CD14-positive monocyte (primary cell): Measurements from ENCODE around the gene SMARCE1. TPM values are rescaled to one million over a fixed set of nuclear protein-coding genes. Genes with fewer than 3 reads are reported as not detected.
A peak's percentile ranks its signal among the peaks of the same experiment; 100 is the strongest.

Experiments
- DNase-seq, 3 donors: peaks; one replicate each; pipeline ENCODE4 v3.0.0-alpha.2; 2011 to 2022
- H2AFZ ChIP-seq: 2 replicates; pipeline ENCODE4 v1.6.0; 2012; ENCODE audit warnings: mild to moderate bottlenecking, low read depth, low read length, inconsistent platforms; ENCODE audit not compliant: insufficient read depth, poor library complexity, severe bottlenecking
- H3K27ac ChIP-seq, 2 donors: 1 replicate in 1 of 2; 2 replicates in 1 of 2; pipeline ENCODE4 v1.5.1; 2012 to 2013; ENCODE audit warnings: low read length in 2 of 2, control low read depth in 1 of 2, inconsistent platforms in 1 of 2, low read depth in 1 of 2, mild to moderate bottlenecking in 1 of 2
- H3K27me3 ChIP-seq, 2 donors: one replicate each; pipeline versions ENCODE4 v1.6.0 to v1.6.1; 2011 to 2013; ENCODE audit warnings: low read length in 2 of 2; ENCODE audit not compliant: control insufficient read depth in 2 of 2, insufficient read depth in 2 of 2
- H3K36me3 ChIP-seq, 2 donors: replicated peaks in 1 of 2; 1 replicate in 1 of 2; 2 replicates in 1 of 2; pipeline versions ENCODE4 v1.5.1 to v1.6.1; 2012 to 2013; ENCODE audit warnings: low read length in 2 of 2, control low read depth in 1 of 2, inconsistent platforms in 1 of 2, mild to moderate bottlenecking in 1 of 2; ENCODE audit not compliant: insufficient read depth in 2 of 2, control insufficient read depth in 1 of 2
- H3K4me1 ChIP-seq, 2 donors: 1 replicate in 1 of 2; 2 replicates in 1 of 2; pipeline versions ENCODE4 v1.5.1 to v1.6.1; 2012 to 2013; ENCODE audit warnings: low read length in 2 of 2, control low read depth in 1 of 2, inconsistent platforms in 1 of 2, mild to moderate bottlenecking in 1 of 2, moderate library complexity in 1 of 2; ENCODE audit not compliant: insufficient read depth in 2 of 2, control insufficient read depth in 1 of 2
- H3K4me2 ChIP-seq: replicated peaks from 2 replicates; pipeline ENCODE3; 2012; ENCODE audit warnings: low read length, moderate library complexity, mild to moderate bottlenecking; ENCODE audit not compliant: poor library complexity, severe bottlenecking; ENCODE audit errors: extremely low read depth
- H3K4me3 ChIP-seq, 3 experiments: fragments of 200-600 bp in 1 of 3; sonication (generic) in 1 of 3; replicated peaks in 1 of 3; 1 replicate in 2 of 3; 2 replicates in 1 of 3; pipeline ENCODE4 v1.5.1; 2011 to 2013; ENCODE audit warnings: low read length in 3 of 3, mild to moderate bottlenecking in 3 of 3, control low read depth in 2 of 3, low read depth in 2 of 3, inconsistent platforms in 1 of 3, moderate library complexity in 1 of 3
- H3K79me2 ChIP-seq: 2 replicates; pipeline ENCODE4 v1.6.0; 2012; ENCODE audit warnings: mild to moderate bottlenecking, control low read depth, inconsistent platforms, low read length, moderate library complexity; ENCODE audit not compliant: insufficient read depth
- H3K9ac ChIP-seq: 2 replicates; pipeline ENCODE4 v1.6.0; 2017; ENCODE audit warnings: low read length, mild to moderate bottlenecking; ENCODE audit not compliant: insufficient read depth, poor library complexity, severe bottlenecking
- H3K9me3 ChIP-seq, 2 donors: replicated peaks in 1 of 2; 1 replicate in 1 of 2; 2 replicates in 1 of 2; pipeline versions ENCODE4 v1.5.1 to v1.6.1; 2012 to 2013; ENCODE audit warnings: low read length in 2 of 2, control low read depth in 1 of 2; ENCODE audit not compliant: control insufficient read depth in 1 of 2, insufficient read depth in 1 of 2
- H4K20me1 ChIP-seq: 2 replicates; pipeline ENCODE4 v1.6.0; 2012; ENCODE audit warnings: mild to moderate bottlenecking, low read length, control low read depth, moderate library complexity; ENCODE audit not compliant: insufficient read depth
- H3K27ac Mint-ChIP-seq, 7 donors: one replicate each; pipeline ENCODE4 v1.8.0; 2020; ENCODE audit warnings: mild to moderate bottlenecking in 7 of 7, mixed read lengths in 7 of 7, moderate library complexity in 6 of 7, inconsistent platforms in 2 of 7
- H3K27me3 Mint-ChIP-seq, 3 donors: one replicate each; pipeline ENCODE4 v1.8.0; 2021 to 2022; ENCODE audit warnings: low read depth in 3 of 3, mild to moderate bottlenecking in 3 of 3, mixed read lengths in 3 of 3, moderate library complexity in 3 of 3, inconsistent platforms in 1 of 3
- H3K36me3 Mint-ChIP-seq, 2 donors: one replicate each; pipeline ENCODE4 v1.8.0; 2020; ENCODE audit warnings: mixed read lengths in 2 of 2, inconsistent platforms in 1 of 2, mild to moderate bottlenecking in 1 of 2
- H3K4me1 Mint-ChIP-seq: one replicate; pipeline ENCODE4 v1.8.0; 2020; ENCODE audit warnings: mild to moderate bottlenecking, mixed read lengths
- H3K4me3 Mint-ChIP-seq, 2 donors: one replicate each; pipeline ENCODE4 v1.8.0; 2020; ENCODE audit warnings: mild to moderate bottlenecking in 2 of 2, mixed read lengths in 2 of 2, moderate library complexity in 1 of 2
- H3K9me3 Mint-ChIP-seq, 7 donors: one replicate each; pipeline ENCODE4 v1.8.0; 2020 to 2022; ENCODE audit warnings: mixed read lengths in 7 of 7, mild to moderate bottlenecking in 6 of 7, moderate library complexity in 6 of 7, inconsistent platforms in 2 of 7
- CTCF ChIP-seq: fragments of 200-600 bp; IDR thresholded peaks from one replicate; pipeline ENCODE4 v1.8.0; 2022; ENCODE audit warnings: antibody characterized with exemption, mild to moderate bottlenecking
- WGBS: methylation state at CpG from one replicate; pipeline ENCODE4 v1.1.5; 2013; ENCODE audit warnings: missing lambda C conversion rate; ENCODE audit not compliant: insufficient coverage; 5-methylcytosine and 5-hydroxymethylcytosine counted together
- intact Hi-C, 2 donors: fragments of 100-400 bp; cut with micrococcal nuclease; formaldehyde crosslinking; loops; one replicate each; pipeline versions ENCODE4 v1.15.0 to v1.15.1; 2023
- polyA plus RNA-seq, 3 donors: library from polyadenylated mRNA; depleted of rRNA in 1 of 3; unstranded in 2 of 3; stranded (reverse) in 1 of 3; fragments of 300-500 nt in 2 of 3; fragments of >200 nt in 1 of 3; fragmentation: Illumina TruSeq in 2 of 3; gene quantifications; 1 replicate in 2 of 3; 2 replicates in 1 of 3; pipeline ENCODE4 v1.2.3, GENCODE V29; 2012 to 2021

Gene SMARCE1
- polyA plus RNA-seq, 3 donors: 18.6 to 127 (median 119) TPM

- Mint-ChIP-seq H3K27ac (no peak within 1 kb of the TSS), H3K9me3 (peaks cover 0 to 3% (median 0%) of the 10 kb centered on the region in 7 donors)
- no peak within 1 kb of the TSS for H3K4me3 ChIP-seq
Measured at GRCh38 chr17:40664582-40665333, 17.1 kb upstream of the SMARCE1 start, which contains the start of gene KRT222. Gene KRT222 (minus strand): TSS chr17:40665177. CDS start chr17:40665099, 78 bp downstream.

DNA sequence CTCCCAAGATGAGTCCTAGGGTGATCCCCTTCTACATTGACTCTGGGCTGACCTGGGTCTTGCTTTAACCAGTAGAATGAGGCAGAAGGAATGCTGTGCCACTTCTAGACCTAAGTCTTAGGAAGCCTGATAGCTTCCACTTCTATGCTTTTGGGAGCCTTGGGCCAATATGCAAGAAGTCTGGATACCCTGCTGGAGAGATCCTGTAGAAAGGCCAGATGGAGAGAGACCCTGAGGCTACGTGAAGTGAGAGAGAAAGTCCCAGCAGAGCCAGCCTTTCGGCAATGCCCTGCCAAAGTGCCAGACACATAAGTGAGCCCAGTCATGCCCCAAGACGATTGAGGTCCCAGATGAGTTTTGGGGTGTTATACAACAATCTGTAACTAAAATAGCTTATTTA lies 15.6 kb upstream of the SMARCE1 start:
- Histone ChIP-seq H2AFZ (no peak overlapping the region), H3K79me2 (no peaks in the 10 kb centered on the region), H3K27me3 (peaks cover 43 to 60% of the 10 kb centered on the region in 2 donors), H3K36me3 (no peaks in the 10 kb centered on the region), H3K4me3 (no peak overlapping the region), H3K4me1 (no peaks in the 10 kb centered on the region), H3K9me3 (no peaks in the 10 kb centered on the region), H3K9ac (no peak overlapping the region), H4K20me1 (no peaks in the 10 kb centered on the region), H3K27ac (no peak overlapping the region), H3K4me2 (no peak overlapping the region)
- H3K9me3 Mint-ChIP-seq: peaks cover 0 to 3% (median 0%) of the 10 kb centered on the region in 7 donors
- peaks cover 2% of the 10 kb centered on the region for H3K4me1 Mint-ChIP-seq
- DNase-seq: no peak
- TF ChIP-seq CTCF: no peak
- intact Hi-C loops: no loop called here
- H3K4me3 Mint-ChIP-seq: no peak overlapping the region
- no peaks in the 10 kb centered on the region for H3K36me3 Mint-ChIP-seq
- peaks cover 50 to 68% (median 61%) of the 10 kb centered on the region in 3 donors for H3K27me3 Mint-ChIP-seq
- WGBS: no CpG with 5 or more reads among the region's 3 CpGs
- no peak overlapping the region for H3K27ac Mint-ChIP-seq

More at GRCh38 chr17:40664582-40665333, 17.1 kb upstream of the SMARCE1 start, which contains the start of gene KRT222:
- WGBS: no CpG with 5 or more reads among the region's 12 CpGs
- H4K20me1 ChIP-seq: no peaks in the 10 kb centered on the region
- intact Hi-C loops: no loop called here
- TF ChIP-seq CTCF: no peak
- no peaks in the 10 kb centered on the region for H3K36me3 ChIP-seq
- H3K4me1 ChIP-seq: no peaks in the 10 kb centered on the region
- H3K4me2 ChIP-seq: no peak within 1 kb of the TSS
- H3K79me2 ChIP-seq: no peaks in the 10 kb centered on the region
- no peak within 1 kb of the TSS for H3K9ac ChIP-seq
- DNase-seq: no peak
- Mint-ChIP-seq H3K36me3 (no peaks in the 10 kb centered on the region), H3K4me1 (peaks cover 2% of the 10 kb centered on the region), H3K27me3 (peaks cover 47 to 67% (median 63%) of the 10 kb centered on the region in 3 donors), H3K4me3 (peak within 1 kb of the TSS in 1 of 2 donors; percentile 57)
- peaks cover 45 to 52% of the 10 kb centered on the region in 2 donors for H3K27me3 ChIP-seq
- no peak within 1 kb of the TSS for H3K27ac ChIP-seq
- H3K9me3 ChIP-seq: no peaks in the 10 kb centered on the region
- no peak within 1 kb of the TSS for H2AFZ ChIP-seq
